Upper lobe of left lung (tissue), 6 donors: ENCODE results near the gene CCDC180. TPM values are rescaled to one million over a fixed set of nuclear protein-coding genes. Genes with fewer than 3 reads are reported as not detected.

Experiments
- ATAC-seq, 2 donors: fragments of 200-7000 bp; cut with Tn5 transposase; one replicate each; pipeline ENCODE4 v1.9.1; 2022; ENCODE audit warnings: mild to moderate bottlenecking in 2 of 2, moderate library complexity in 2 of 2; ENCODE audit not compliant: low FRiP score in 2 of 2
- DNase-seq, 2 donors: peaks; one replicate each; pipeline ENCODE4 v3.0.0-alpha.2; 2019 to 2020
- H3K27ac ChIP-seq, 4 donors: fragments of 200-600 bp; sonication (generic); one replicate each; pipeline ENCODE4 v1.5.1; 2016 to 2019
- H3K27me3 ChIP-seq, 4 donors: fragments of 200-600 bp; sonication (generic); one replicate each; pipeline ENCODE4 v1.5.1; 2017 to 2019
- H3K36me3 ChIP-seq, 4 donors: fragments of 200-600 bp; sonication (generic); one replicate each; pipeline ENCODE4 v1.5.1; 2016 to 2019
- H3K4me1 ChIP-seq, 4 donors: fragments of 200-600 bp; sonication (generic); one replicate each; pipeline ENCODE4 v1.5.1; 2018 to 2019
- H3K4me3 ChIP-seq, 4 donors: fragments of 200-600 bp; sonication (generic); one replicate each; pipeline ENCODE4 v1.5.1; 2017 to 2019; ENCODE audit warnings: mild to moderate bottlenecking in 2 of 4, moderate library complexity in 1 of 4
- H3K9me3 ChIP-seq, 4 donors: fragments of 200-600 bp; sonication (generic); one replicate each; pipeline ENCODE4 v1.5.1; 2018 to 2019
- EP300 ChIP-seq, 4 donors: sonication (generic); formaldehyde crosslinking; IDR thresholded peaks; one replicate each; pipeline ENCODE4 v1.5.1; 2017; ENCODE audit warnings: antibody characterized with exemption in 4 of 4, control low read depth in 2 of 4
- POLR2A ChIP-seq, 4 donors: fragments of 450-650 bp; IDR thresholded peaks; one replicate each; pipeline ENCODE4 v1.5.1; 2016 to 2017; ENCODE audit warnings: antibody characterized with exemption in 4 of 4, mild to moderate bottlenecking in 2 of 4
- POLR2AphosphoS5 ChIP-seq, 2 donors: sonication (generic); formaldehyde crosslinking; IDR thresholded peaks; one replicate each; pipeline ENCODE4 v1.5.1; 2017; ENCODE audit warnings: antibody characterized with exemption in 2 of 2
- WGBS, 2 donors: methylation state at CpG; one replicate each; pipeline ENCODE4 v1.1.5; 2017 to 2018; 5-methylcytosine and 5-hydroxymethylcytosine counted together
- total RNA-seq, 6 donors: library from RNA; depleted of rRNA in 4 of 6; stranded (reverse); fragments of >200 nt in 4 of 6; gene quantifications; one replicate each; pipeline versions ENCODE4 v1.1.0 to v1.2.1, GENCODE V29; 2016 to 2021
- TF ChIP-seq, protein P1 (sequence below), 6 experiments: fragments of 450-650 bp in 4 of 6; fragments of 200-600 bp in 2 of 6; sonication (generic) in 2 of 6; IDR thresholded peaks; one replicate each; pipeline ENCODE4 v1.5.1; 2016 to 2019; ENCODE audit warnings: antibody characterized with exemption in 6 of 6
- donor health status: DM: no; HTN: no; CAD: no; lungs with moderate emphysema.
- donor health status: DM: no; HTN: yes; CAD: no; lungs with severe emphysema.

The CCDC180 gene
- total RNA-seq, 6 donors from 2014 or later, result 6.2 to 60.8 (median 17.6) TPM

DNA sequence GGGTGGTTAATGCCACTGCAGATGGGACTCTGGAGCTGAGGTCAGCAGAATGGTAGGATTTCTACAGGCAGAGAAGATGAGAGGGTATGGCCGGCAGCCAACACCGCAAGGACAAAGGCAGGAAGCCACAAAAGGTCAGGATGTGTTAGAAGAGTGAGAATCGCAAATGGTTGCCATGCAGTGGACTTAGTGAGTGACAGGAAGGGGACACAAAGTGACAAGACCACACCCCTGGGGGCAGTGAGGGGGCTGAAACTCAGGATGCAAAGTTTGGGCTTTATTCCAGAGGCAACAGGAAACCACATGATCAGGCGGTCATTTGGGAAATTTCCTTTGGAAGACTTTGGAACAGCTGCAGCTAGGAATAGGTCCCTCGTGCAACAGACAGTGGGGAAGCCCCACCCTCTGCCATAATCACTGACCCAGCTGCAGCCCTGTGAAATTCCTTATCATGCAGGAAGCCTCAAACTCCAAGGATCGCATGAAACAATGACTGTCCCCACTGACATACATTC lies 14.2 kb upstream of the CCDC180 start:
- Histone ChIP-seq H3K36me3 (peaks cover 0 to 26% (median 18%) of the 10 kb centered on the region in 4 donors), H3K4me3 (no peak overlapping the region), H3K27me3 (no peaks in the 10 kb centered on the region), H3K27ac (peak overlapping the region; percentile 39 to 69 (median 54)), H3K4me1 (peaks cover 8 to 21% (median 14%) of the 10 kb centered on the region in 4 donors), H3K9me3 (no peaks in the 10 kb centered on the region)
- 28 to 36% methylated on average over 5 to 6 of the region's 6 CpGs for WGBS, 2 donors
- DNase-seq, result peak in 1 of 2 donors; percentile 39
- ATAC-seq, result peak; percentile 43 to 61
- TF ChIP-seq POLR2AphosphoS5 (IDR thresholded peaks at IDR 0.05) (peak; percentile 68 to 78), EP300 (IDR thresholded peaks at IDR 0.05) (peak in 2 of 4 donors; percentile 59 to 77), POLR2A (IDR thresholded peaks at IDR 0.05) (no peak)

DNA sequence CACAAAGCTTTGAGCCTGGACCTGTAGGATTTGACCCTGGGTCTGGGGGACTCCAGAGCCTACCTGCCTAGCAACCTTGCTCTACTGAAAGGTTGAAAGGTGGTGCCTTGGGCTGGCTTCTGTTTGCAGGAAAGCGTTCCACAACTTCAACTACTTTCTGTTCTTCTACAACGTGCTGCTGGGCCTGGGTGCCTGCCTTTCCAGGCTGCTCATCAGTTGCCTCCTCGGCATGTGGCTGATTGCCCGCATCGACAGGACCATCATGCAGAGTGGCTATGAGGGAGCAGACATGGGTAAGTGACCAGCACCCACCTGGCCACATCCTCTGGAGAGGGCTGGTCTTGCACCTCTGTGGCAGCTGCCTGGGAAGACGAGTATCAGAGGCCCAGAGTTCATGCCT lies 13.6 kb upstream of the CCDC180 start:
- 81 to 84% methylated on average over 4 to 6 of the region's 6 CpGs for WGBS, 2 donors
- H3K9me3 ChIP-seq, result no peaks in the 10 kb centered on the region
- DNase-seq, result no peak
- H3K36me3 ChIP-seq, result peaks cover 0 to 20% (median 13%) of the 10 kb centered on the region in 4 donors
- peak overlapping the region; percentile 39 to 61 (median 54) for H3K27ac ChIP-seq
- TF ChIP-seq, protein P1, sequence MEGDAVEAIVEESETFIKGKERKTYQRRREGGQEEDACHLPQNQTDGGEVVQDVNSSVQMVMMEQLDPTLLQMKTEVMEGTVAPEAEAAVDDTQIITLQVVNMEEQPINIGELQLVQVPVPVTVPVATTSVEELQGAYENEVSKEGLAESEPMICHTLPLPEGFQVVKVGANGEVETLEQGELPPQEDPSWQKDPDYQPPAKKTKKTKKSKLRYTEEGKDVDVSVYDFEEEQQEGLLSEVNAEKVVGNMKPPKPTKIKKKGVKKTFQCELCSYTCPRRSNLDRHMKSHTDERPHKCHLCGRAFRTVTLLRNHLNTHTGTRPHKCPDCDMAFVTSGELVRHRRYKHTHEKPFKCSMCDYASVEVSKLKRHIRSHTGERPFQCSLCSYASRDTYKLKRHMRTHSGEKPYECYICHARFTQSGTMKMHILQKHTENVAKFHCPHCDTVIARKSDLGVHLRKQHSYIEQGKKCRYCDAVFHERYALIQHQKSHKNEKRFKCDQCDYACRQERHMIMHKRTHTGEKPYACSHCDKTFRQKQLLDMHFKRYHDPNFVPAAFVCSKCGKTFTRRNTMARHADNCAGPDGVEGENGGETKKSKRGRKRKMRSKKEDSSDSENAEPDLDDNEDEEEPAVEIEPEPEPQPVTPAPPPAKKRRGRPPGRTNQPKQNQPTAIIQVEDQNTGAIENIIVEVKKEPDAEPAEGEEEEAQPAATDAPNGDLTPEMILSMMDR (IDR thresholded peaks at IDR 0.05), result no peak
- TF ChIP-seq POLR2AphosphoS5 (IDR thresholded peaks at IDR 0.05) (no peak), POLR2A (IDR thresholded peaks at IDR 0.05) (no peak), EP300 (IDR thresholded peaks at IDR 0.05) (no peak)
- no peak for ATAC-seq
- no peak overlapping the region for H3K4me3 ChIP-seq
- H3K4me1 ChIP-seq, result peaks cover 8 to 21% (median 14%) of the 10 kb centered on the region in 4 donors
- H3K27me3 ChIP-seq, result no peaks in the 10 kb centered on the region

DNA sequence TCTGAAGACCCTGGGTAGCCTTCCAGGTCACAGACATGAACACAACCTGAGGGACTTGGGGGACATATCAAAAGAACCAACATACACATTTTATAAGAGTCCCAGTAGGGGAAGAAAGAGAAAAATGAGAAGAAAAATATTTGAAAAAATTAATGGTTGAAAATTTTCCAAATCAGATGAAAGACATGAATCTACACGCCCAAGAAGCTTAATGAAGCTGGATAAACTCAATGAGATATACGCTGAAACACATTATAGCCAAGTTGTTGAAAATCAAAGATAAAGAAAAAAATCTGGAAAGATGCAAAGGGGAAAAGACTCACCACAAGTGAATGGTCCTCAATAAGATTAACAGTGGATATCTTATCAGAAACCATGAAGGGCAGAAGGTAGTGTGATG lies 9.6 kb upstream of the CCDC180 start:
- no peaks in the 10 kb centered on the region for H3K9me3 ChIP-seq
- peaks cover 8 to 18% (median 11%) of the 10 kb centered on the region in 4 donors for H3K4me1 ChIP-seq
- no peak overlapping the region for H3K4me3 ChIP-seq
- no peaks in the 10 kb centered on the region for H3K27me3 ChIP-seq
- DNase-seq, result no peak
- TF ChIP-seq EP300 (IDR thresholded peaks at IDR 0.05) (no peak), POLR2AphosphoS5 (IDR thresholded peaks at IDR 0.05) (no peak), POLR2A (IDR thresholded peaks at IDR 0.05) (no peak)
- TF ChIP-seq, protein P1 (IDR thresholded peaks at IDR 0.05), result no peak
- 68 to 97% methylated on average over 2 of the region's 2 CpGs for WGBS, 2 donors
- no peaks in the 10 kb centered on the region for H3K36me3 ChIP-seq
- no peak overlapping the region for H3K27ac ChIP-seq
- no peak for ATAC-seq

DNA sequence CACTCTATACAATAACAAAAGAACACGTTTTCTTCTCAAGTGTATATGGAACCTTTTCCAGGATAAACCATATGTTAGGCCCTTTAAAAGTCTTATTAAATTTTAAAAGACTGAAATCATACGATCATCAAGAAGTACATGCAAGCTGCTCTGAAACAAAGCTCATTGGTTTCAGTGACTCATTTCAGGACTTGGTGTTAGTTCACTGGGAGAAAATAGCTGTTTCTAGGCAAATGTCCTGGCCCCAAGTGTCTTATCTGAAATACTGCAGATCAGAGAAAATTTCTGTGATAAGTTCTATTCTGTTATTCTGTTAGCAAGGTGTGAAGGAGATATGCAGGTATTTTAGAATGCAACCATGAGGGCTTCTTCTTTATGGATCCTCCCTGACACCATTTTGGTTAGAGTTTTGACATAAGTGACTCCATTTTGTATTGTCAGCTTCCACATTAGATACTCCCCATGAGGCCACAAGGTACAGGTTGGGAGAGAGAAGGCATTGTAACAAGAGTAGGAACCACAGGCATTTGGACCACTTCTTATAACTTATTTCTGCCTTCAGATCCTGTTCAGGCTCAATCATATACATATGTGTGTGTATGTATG lies 7.5 kb upstream of the CCDC180 start:
- Histone ChIP-seq H3K27me3 (no peaks in the 10 kb centered on the region), H3K4me3 (no peak overlapping the region), H3K27ac (no peak overlapping the region), H3K4me1 (peaks cover 0 to 1% (median 0%) of the 10 kb centered on the region in 4 donors), H3K36me3 (no peaks in the 10 kb centered on the region), H3K9me3 (no peaks in the 10 kb centered on the region)
- TF ChIP-seq POLR2AphosphoS5 (IDR thresholded peaks at IDR 0.05) (no peak), POLR2A (IDR thresholded peaks at IDR 0.05) (no peak), EP300 (IDR thresholded peaks at IDR 0.05) (no peak)
- TF ChIP-seq, protein P1 (IDR thresholded peaks at IDR 0.05), result no peak
- DNase-seq, result no peak
- WGBS, 2 donors, result 71 to 80% methylated on average over 2 of the region's 2 CpGs
- no peak for ATAC-seq

DNA sequence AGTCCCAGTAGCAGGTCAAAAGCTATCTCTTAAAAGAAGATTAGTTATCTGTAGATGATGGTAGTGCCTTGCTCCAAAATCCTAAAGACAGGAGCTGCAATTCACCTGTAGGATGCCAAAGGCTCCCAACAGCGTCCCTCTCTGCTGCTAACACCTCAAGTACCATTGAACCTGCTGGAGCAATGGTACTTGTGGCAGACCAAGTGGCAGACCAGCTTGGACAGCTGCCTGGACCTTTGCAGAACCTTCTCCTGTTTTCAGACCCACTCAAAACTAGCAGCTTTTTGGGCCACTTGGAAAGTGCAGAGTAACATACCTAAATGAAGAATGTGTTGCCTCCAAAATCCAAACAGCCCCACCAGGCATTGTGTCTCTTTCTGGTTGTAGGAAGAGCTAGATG lies 6.9 kb upstream of the CCDC180 start:
- Histone ChIP-seq H3K4me1 (no peaks in the 10 kb centered on the region), H3K27ac (no peak overlapping the region), H3K27me3 (no peaks in the 10 kb centered on the region), H3K4me3 (no peak overlapping the region), H3K36me3 (no peaks in the 10 kb centered on the region), H3K9me3 (no peaks in the 10 kb centered on the region)
- DNase-seq (peak in 1 of 2 donors; percentile 51), ATAC-seq (no peak)
- TF ChIP-seq POLR2AphosphoS5 (IDR thresholded peaks at IDR 0.05), result no peak
- TF ChIP-seq, protein P1 (IDR thresholded peaks at IDR 0.05), result no peak
- TF ChIP-seq EP300 (IDR thresholded peaks at IDR 0.05), result no peak
- TF ChIP-seq POLR2A (IDR thresholded peaks at IDR 0.05), result no peak
- 69 to 83% methylated on average over 1 of the region's 1 CpG for WGBS, 2 donors
